GM12878 (cell line): ENCODE results near the gene CACNA1E.

Experiments used
- CHD1 ChIP-seq: IDR thresholded peaks from 2 replicates; pipeline ENCODE4 v1.6.1; 2012; ENCODE audit warnings: low read depth, low read length, improper control_type of control experiment
- JUND ChIP-seq: IDR thresholded peaks from 2 replicates; pipeline ENCODE4 v1.6.1; 2012; ENCODE audit warnings: low read depth, mild to moderate bottlenecking, low read length, improper control_type of control experiment, moderate library complexity
- POLR2A ChIP-seq: IDR thresholded peaks from 2 replicates; pipeline ENCODE4 v1.6.1; 2011; ENCODE audit warnings: low read depth, mild to moderate bottlenecking, low read length
- TARDBP ChIP-seq: IDR thresholded peaks from 2 replicates; pipeline ENCODE4 v1.6.1; 2016; ENCODE audit warnings: borderline replicate concordance
- ZNF274 ChIP-seq: IDR thresholded peaks from one replicate; pipeline ENCODE4 v1.8.0; 2011; ENCODE audit not compliant: insufficient read length, insufficient read depth

- TF ChIP-seq JUND (no peak), TARDBP (no peak), ZNF274 (no peak), CHD1 (no peak), POLR2A (no peak)
Observed at GRCh38 chr1:181630838-181631237, 147.5 kb downstream of the CACNA1E start.
